ENCODE measurements around the gene ZAP70.
"Not testable (repeated sequence)": the region's sequence is repeated elsewhere in the genome, so short reads cannot be mapped to it uniquely, and the experiment has no call there.

Gene ZAP70

DNA sequence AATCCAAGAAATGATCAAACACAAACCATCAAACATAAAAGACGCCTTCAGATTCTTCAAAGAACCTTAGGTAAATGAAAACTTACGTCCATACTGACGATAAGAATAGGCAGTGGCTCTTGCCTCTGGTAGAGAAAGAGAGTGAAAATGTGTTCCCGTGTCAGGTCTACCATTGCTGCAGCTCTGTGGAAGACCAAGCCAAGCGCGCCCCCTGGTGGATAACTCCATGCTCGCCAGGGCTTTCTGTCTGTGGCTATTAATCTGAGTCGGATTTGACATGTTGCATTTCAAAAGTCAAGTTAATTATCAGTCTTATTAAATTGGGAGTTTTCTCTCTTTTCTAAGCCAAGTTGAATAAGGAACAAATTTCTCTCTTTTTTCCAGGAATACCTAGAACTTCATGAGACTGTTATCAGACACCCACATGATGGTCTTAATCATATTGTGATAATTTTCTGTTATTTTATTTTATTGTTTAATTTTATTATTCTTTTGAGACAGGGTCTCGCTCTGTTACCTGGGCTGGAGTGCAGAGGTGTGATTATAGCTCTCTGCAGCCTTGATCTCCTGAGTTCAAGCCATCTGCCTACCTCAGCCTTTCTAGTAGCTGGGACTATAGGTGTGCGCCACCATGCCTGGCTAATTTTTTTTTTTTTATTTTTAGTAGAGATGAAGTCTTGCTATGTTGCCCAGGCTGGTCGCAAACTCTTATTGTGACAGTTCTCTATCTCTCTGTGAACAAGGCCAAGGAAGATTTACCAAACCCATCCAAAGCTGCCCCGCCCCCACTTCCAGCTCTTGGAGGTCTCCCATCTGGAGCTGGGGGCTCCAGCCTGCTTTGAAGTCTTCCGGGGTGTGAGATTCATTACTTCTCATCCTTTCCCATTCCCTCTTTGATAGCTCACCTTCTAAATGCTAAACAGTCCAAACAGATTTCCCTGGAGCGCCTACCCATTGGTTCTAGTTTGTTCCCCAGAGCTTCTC is 15.8 kb upstream of the ZAP70 start:
- DNase-seq (ENCODE audit: extremely low read depth in 1 of 2, low read depth in 1 of 2): peak; percentile 86 to 96

DNA sequence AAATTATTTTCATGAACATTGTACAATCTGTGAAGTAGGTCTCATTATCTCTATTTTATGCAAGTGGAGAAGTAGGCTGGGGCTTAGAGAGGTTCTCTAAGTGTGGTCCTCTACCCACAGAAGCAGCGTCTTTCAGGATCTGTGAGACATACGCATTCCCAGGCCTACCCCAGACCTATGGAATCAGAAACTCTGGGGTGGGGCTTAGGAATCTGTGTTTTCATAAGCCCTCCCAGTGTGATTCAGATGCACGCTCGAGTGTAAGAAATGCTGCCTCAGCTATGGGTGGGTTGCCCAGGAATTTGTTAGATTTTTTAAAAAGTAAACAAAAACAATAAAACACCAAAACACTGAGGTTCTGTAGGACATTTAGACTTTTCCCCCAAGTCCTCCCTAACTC is 14.8 kb upstream of the ZAP70 start:
- DNase-seq (ENCODE audit: extremely low read depth in 1 of 2, low read depth in 1 of 2): no peak

DNA sequence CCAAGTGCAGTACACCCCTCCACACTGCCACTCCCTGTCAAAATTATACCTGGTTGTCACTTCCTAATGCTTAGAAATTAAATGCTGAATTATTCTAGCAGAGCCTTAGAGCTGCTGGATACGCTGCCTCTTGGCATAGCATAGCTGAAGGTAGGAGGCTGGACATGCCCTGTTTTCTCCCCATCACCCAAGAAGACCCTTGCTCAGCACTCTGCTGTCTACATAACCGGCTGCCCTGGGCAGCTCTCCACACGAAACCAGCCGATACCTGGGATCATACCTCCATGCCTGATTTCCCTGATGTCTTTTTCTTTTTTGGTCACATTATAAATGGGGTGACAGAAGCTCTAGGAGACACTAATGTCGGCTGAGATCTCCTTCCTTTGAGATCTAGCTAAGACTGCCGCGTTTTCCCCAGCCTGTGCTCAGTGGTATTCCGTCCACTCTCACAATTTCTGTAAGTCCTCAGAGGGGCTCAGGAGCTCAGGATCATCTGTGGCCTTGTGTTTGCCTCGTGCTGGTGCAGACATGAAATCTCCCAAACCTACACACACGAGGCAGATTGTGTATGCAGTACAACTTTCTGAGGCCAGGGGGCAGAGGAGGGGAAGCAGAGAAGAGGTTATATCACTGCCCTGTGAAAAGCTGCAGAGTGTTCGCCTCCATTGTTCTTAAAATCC is 13.5 kb upstream of the ZAP70 start:
- peak in 1 of 2 donors; percentile 46 for DNase-seq (ENCODE audit: extremely low read depth in 1 of 2, low read depth in 1 of 2)

- DNase-seq (ENCODE audit: extremely low read depth in 1 of 2, low read depth in 1 of 2): no peak
Measured at GRCh38 chr2:97701186-97701585, 12.2 kb upstream of the ZAP70 start.

- DNase-seq (ENCODE audit: extremely low read depth in 1 of 2, low read depth in 1 of 2): no peak
Measured at GRCh38 chr2:97701851-97702465, 11.4 kb upstream of the ZAP70 start.

- DNase-seq (ENCODE audit: extremely low read depth in 1 of 2, low read depth in 1 of 2): no peak
Measured at GRCh38 chr2:97702731-97703470, 10.5 kb upstream of the ZAP70 start.

GRCh38 chr2:97703741-97704140 is 9.6 kb upstream of the ZAP70 start:
- no peak for DNase-seq (ENCODE audit: extremely low read depth in 1 of 2, low read depth in 1 of 2)

DNA sequence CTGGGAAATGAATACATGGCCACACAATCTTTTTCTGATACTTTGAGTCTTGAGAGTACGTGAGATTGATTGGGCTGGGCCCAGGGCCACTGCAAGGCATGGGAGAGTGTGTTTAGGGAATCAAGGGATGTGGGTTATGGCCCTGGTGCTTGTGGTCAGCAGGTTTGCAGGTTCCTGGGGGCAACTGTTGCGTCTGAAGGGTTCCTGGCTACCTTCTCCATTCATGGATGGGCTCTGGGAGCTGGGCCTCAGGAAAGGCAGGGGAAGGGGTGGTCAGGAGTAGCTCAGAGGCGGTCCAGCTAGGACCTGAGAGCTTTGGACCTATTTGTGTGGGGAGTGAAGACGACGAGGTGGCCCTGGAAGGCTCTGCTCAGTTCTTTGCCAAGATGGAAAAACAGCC is 8.4 kb upstream of the ZAP70 start:
- no peak for DNase-seq (ENCODE audit: extremely low read depth in 1 of 2, low read depth in 1 of 2)

DNA sequence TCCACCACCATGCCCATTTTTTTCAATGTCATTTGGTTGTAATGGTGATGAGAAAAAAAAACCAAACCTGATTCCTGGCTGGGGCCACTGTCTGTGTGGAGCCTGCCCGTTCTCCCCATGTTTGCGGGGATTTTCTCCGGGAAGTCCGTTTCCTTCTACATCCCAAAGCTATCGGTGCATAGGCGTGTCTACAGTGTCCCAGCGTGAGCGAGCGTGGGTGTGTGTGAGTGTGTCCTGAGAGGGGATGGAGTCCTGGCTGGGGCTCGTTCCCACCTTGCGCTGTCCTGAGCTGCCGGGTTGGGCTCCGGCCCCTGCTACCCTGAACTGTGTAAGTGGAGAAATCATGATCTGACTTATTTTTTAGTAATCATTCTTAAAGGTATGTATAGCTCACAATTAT is 7.3 kb upstream of the ZAP70 start:
- no peak for DNase-seq (ENCODE audit: extremely low read depth in 1 of 2, low read depth in 1 of 2)

- no peak for DNase-seq (ENCODE audit: extremely low read depth in 1 of 2, low read depth in 1 of 2)
Measured at GRCh38 chr2:97706708-97707345, 6.5 kb upstream of the ZAP70 start.

DNA sequence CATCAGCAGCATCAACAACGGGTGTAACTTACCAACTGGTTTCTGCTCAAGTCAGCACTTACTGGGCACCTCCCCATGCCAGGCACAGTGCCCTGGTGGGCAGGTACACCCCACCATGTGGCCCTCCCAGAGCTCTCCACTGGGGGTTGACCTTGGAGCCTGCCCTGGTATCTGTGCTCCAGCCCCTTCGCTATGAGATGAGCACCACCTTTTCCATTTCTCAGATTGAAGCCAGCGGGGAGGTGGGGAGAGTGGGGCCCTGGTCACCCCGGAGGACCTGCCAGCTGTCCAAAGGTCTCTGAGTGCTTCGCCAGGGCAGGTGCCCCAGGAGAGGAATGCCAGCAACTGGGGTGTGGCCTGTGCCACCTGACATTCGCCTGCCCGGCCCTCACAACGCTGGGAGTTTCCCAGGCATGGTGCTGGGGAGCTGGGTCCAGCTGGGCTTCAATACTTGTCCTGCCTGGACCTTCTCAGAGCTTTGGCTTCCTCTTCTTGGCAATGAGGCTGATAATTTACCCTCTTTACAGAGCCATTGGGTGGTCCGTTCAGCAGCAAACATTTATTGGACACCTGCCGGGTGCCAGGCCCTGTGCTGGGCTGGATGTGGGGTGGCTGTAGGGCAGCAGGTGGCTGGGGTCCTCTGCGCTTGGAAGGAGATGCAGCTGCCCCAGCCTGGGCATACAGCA is 5.9 kb upstream of the ZAP70 start:
- no peak for DNase-seq (ENCODE audit: extremely low read depth in 1 of 2, low read depth in 1 of 2)

DNA sequence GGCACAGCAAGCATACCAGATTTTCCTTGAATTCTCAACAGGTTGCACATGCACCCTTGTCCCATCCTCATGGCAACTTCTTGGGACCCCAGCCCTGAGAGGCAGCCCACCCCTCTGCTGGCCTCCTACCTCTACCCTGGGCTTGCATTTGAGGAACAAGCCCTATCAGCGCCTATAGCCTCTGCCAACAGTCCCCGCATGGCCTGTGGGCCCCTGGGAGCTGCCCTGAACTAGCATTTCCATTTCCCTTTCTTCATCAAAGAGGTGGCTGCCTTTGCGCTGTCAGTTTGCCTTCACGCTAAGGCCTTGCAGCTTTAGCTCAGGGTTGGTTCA is 5.4 kb upstream of the ZAP70 start:
- no peak for DNase-seq (ENCODE audit: extremely low read depth in 1 of 2, low read depth in 1 of 2)

- no peak for DNase-seq (ENCODE audit: extremely low read depth in 1 of 2, low read depth in 1 of 2)
Measured at GRCh38 chr2:97708608-97709007, 4.8 kb upstream of the ZAP70 start.

GRCh38 chr2:97711394-97711711 is 2.0 kb upstream of the ZAP70 start:
- no peak for DNase-seq (ENCODE audit: extremely low read depth in 1 of 2, low read depth in 1 of 2)

DNA sequence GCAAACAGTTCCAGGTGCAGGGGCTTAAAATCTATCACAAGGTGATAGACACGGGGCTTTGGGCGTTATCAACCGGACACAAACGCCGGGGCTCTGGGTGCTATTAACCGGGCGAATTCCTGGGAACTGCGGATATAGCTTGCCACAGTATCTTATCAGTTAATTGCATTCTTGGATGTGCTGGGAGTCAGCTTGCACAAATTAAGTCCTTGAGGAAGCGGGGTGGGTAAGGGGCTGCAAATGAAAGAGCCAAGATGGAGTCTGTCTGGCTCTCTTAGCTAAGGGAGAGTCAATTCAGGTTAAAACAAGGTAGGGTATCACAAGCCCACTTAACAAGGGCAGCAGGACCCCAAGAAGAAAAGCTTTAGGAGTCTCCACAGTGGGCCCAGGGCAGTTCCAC is 1.2 kb upstream of the ZAP70 start:
- not testable (repeated sequence) for DNase-seq (ENCODE audit: extremely low read depth in 1 of 2, low read depth in 1 of 2)

DNA sequence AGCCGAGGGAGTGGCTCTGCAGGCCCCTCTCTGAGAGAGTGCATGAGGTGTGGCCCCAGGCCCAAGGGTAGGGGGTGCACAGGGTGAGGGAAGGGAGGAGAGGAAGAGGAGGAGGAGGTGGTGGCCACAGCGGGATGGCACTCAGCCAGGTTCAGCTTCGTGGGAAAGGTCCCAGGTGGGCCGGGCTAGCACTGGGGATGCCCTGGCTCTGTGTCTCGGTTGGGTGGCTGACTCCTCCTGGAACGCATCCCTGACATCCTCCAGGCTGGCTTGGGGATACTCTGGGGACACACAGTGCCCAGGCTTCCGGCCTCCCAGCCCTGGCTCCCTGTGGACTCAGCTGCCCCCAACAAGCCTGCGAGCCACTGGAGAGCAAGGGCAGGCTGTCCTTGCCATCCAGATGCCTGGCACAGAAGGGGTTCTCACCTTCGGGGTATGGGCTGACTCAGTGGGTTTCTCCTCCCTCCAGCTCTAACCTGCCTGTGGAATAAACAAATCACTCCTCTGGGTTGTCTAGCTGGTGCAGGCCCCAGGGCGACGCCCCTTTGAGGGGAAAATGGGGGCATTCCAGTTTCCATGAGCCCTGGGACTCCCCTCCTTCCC is 582 bp upstream of the ZAP70 start:
- peak in 1 of 2 donors; percentile 41 for DNase-seq (ENCODE audit: extremely low read depth in 1 of 2, low read depth in 1 of 2)

GRCh38 chr2:97714084-97714949 is 941 bp downstream of the ZAP70 start:
- no peak for DNase-seq (ENCODE audit: extremely low read depth in 1 of 2, low read depth in 1 of 2)

- no peak for DNase-seq (ENCODE audit: extremely low read depth in 1 of 2, low read depth in 1 of 2)
Measured at GRCh38 chr2:97714950-97715652, 1.7 kb downstream of the ZAP70 start.

All from activated CD8-positive, alpha-beta memory T cell treated with anti-CD3 and anti-CD28 coated beads for 1 hour (primary cell).